Measurements from ENCODE around the gene LKAAEAR1. TPM values are rescaled to one million over a fixed set of nuclear protein-coding genes. Genes with fewer than 3 reads are reported as not detected.

Gene LKAAEAR1
- total RNA-seq, 4 donors from 2014 or later = not detected

- Histone ChIP-seq H3K9me3 (no peaks in the 10 kb centered on the region), H3K4me1 (no peaks in the 10 kb centered on the region), H3K27ac (no peak overlapping the region), H3K36me3 (no peaks in the 10 kb centered on the region), H3K27me3 (peaks cover 22% of the 10 kb centered on the region), H3K4me3 (no peak overlapping the region)
- no peak for DNase-seq (ENCODE audit: low spot score in 2 of 2)
- TF ChIP-seq POLR2A (IDR thresholded peaks at IDR 0.05) (no peak), CTCF (IDR thresholded peaks at IDR 0.05) (no peak), POLR2AphosphoS5 (IDR thresholded peaks at IDR 0.05) (no peak), EP300 (IDR thresholded peaks at IDR 0.05) (no peak)
- WGBS = 96% methylated on average over 6 of the region's 6 CpGs
These were observed 12.3 kb upstream of the LKAAEAR1 start for GRCh38 chr20:64096535-64096934.

GRCh38 chr20:64095927-64096326 lies 11.7 kb upstream of the LKAAEAR1 start:
- no peak for DNase-seq (ENCODE audit: low spot score in 2 of 2)
- Histone ChIP-seq H3K36me3 (no peaks in the 10 kb centered on the region), H3K9me3 (no peaks in the 10 kb centered on the region), H3K27ac (no peak overlapping the region), H3K4me1 (no peaks in the 10 kb centered on the region), H3K4me3 (no peak overlapping the region), H3K27me3 (peaks cover 16% of the 10 kb centered on the region)
- WGBS = 64% methylated on average over 8 of the region's 11 CpGs
- no peak for TF ChIP-seq POLR2AphosphoS5 (IDR thresholded peaks at IDR 0.05)
- TF ChIP-seq EP300 (IDR thresholded peaks at IDR 0.05) = no peak
- TF ChIP-seq POLR2A (IDR thresholded peaks at IDR 0.05) = no peak
- TF ChIP-seq CTCF (IDR thresholded peaks at IDR 0.05) = no peak

- H3K4me3 ChIP-seq = no peak overlapping the region
- no peaks in the 10 kb centered on the region for H3K36me3 ChIP-seq
- no peak overlapping the region for H3K27ac ChIP-seq
- no peaks in the 10 kb centered on the region for H3K4me1 ChIP-seq
- TF ChIP-seq EP300 (IDR thresholded peaks at IDR 0.05) = no peak
- no peak for TF ChIP-seq POLR2AphosphoS5 (IDR thresholded peaks at IDR 0.05)
- TF ChIP-seq POLR2A (IDR thresholded peaks at IDR 0.05) = no peak
- TF ChIP-seq CTCF (IDR thresholded peaks at IDR 0.05) = no peak
- H3K9me3 ChIP-seq = no peaks in the 10 kb centered on the region
- peaks cover 11% of the 10 kb centered on the region for H3K27me3 ChIP-seq
- DNase-seq (ENCODE audit: low spot score in 2 of 2) = no peak
- WGBS = 77% methylated on average over 4 of the region's 4 CpGs
These were observed 11.3 kb upstream of the LKAAEAR1 start for GRCh38 chr20:64095455-64095854.

GRCh38 chr20:64093013-64093503 lies 8.9 kb upstream of the LKAAEAR1 start:
- H3K27ac ChIP-seq = no peak overlapping the region
- no peak overlapping the region for H3K4me3 ChIP-seq
- no peaks in the 10 kb centered on the region for H3K36me3 ChIP-seq
- WGBS = no CpG with 5 or more reads among the region's 9 CpGs
- H3K27me3 ChIP-seq = peaks cover 6% of the 10 kb centered on the region
- no peak for TF ChIP-seq POLR2AphosphoS5 (IDR thresholded peaks at IDR 0.05)
- TF ChIP-seq EP300 (IDR thresholded peaks at IDR 0.05) = no peak
- no peak for TF ChIP-seq CTCF (IDR thresholded peaks at IDR 0.05)
- no peak for TF ChIP-seq POLR2A (IDR thresholded peaks at IDR 0.05)
- H3K4me1 ChIP-seq = no peaks in the 10 kb centered on the region
- no peaks in the 10 kb centered on the region for H3K9me3 ChIP-seq
- no peak for DNase-seq (ENCODE audit: low spot score in 2 of 2)

GRCh38 chr20:64092258-64093012 lies 8.2 kb upstream of the LKAAEAR1 start:
- Histone ChIP-seq H3K4me1 (no peaks in the 10 kb centered on the region), H3K27ac (no peak overlapping the region), H3K36me3 (no peaks in the 10 kb centered on the region), H3K4me3 (no peak overlapping the region), H3K9me3 (no peaks in the 10 kb centered on the region), H3K27me3 (peaks cover 6% of the 10 kb centered on the region)
- no peak for TF ChIP-seq POLR2AphosphoS5 (IDR thresholded peaks at IDR 0.05)
- no peak for DNase-seq (ENCODE audit: low spot score in 2 of 2)
- WGBS = 13% methylated on average over 7 of the region's 27 CpGs
